Ascending aorta (tissue), 2 donors: ENCODE results near the gene RBM15. TPM values are rescaled to one million over a fixed set of nuclear protein-coding genes. Genes with fewer than 3 reads are reported as not detected.
A peak's percentile ranks its signal among the peaks of the same experiment; 100 is the strongest.

ENCODE experiments used
- DNase-seq, 2 donors: peaks; one replicate each; pipeline ENCODE4 v3.0.0-alpha.2; 2019; ENCODE audit warnings: low spot score in 2 of 2
- H3K27ac ChIP-seq, 2 donors: fragments of 200-600 bp; sonication (generic); one replicate each; pipeline ENCODE4 v1.5.1; 2016 to 2017; ENCODE audit warnings: mild to moderate bottlenecking in 1 of 2
- H3K27me3 ChIP-seq: fragments of 200-600 bp; sonication (generic); one replicate; pipeline ENCODE4 v1.5.1; 2017
- H3K36me3 ChIP-seq, 2 donors: fragments of 200-600 bp; sonication (generic); one replicate each; pipeline ENCODE4 v1.5.1; 2016
- H3K4me1 ChIP-seq, 2 donors: fragments of 200-600 bp; sonication (generic); one replicate each; pipeline ENCODE4 v1.5.1; 2016 to 2017; ENCODE audit warnings: mild to moderate bottlenecking in 1 of 2
- H3K4me3 ChIP-seq, 2 donors: fragments of 200-600 bp; sonication (generic); one replicate each; pipeline ENCODE4 v1.5.1; 2016 to 2017; ENCODE audit warnings: mild to moderate bottlenecking in 1 of 2
- H3K9me3 ChIP-seq, 2 donors: fragments of 200-600 bp; sonication (generic); one replicate each; pipeline ENCODE4 v1.5.1; 2016
- CTCF ChIP-seq, 3 experiments: fragments of 200-600 bp in 2 of 3; fragments of 450-650 bp in 1 of 3; sonication (generic) in 2 of 3; IDR thresholded peaks; one replicate each; pipeline ENCODE4 v1.5.1; 2016 to 2019; ENCODE audit warnings: antibody characterized with exemption in 3 of 3, mild to moderate bottlenecking in 1 of 3, moderate library complexity in 1 of 3
- intact Hi-C: fragments of 100-400 bp; cut with DNase I; formaldehyde crosslinking; loops from one replicate; pipeline ENCODE4 v1.15.1; 2023
- total RNA-seq: library from RNA; depleted of rRNA; stranded (reverse); fragments of >200 nt; gene quantifications from one replicate; pipeline ENCODE4 v1.1.0, GENCODE V29; 2016

The RBM15 gene
- total RNA-seq, 1 donor from 2014 or later, result 13.6 TPM

GRCh38 chr1:110336300-110337039 is 2.7 kb upstream of the RBM15 start:
- Histone ChIP-seq H3K4me1 (peaks cover 14 to 16% of the 10 kb centered on the region in 2 donors), H3K27me3 (no peaks in the 10 kb centered on the region), H3K36me3 (peaks cover under 1 to 9% of the 10 kb centered on the region in 2 donors), H3K27ac (no peak overlapping the region), H3K9me3 (no peaks in the 10 kb centered on the region), H3K4me3 (no peak overlapping the region)
- TF ChIP-seq CTCF (IDR thresholded peaks at IDR 0.05), result no peak
- no peak for DNase-seq
- intact Hi-C loops, result loop anchor here (5.0 to 10.0 kb wide), 4 partner anchors 271 to 1111 kb away; partner anchors contain the start of genes ATP5PB, KCNA2, LRIF1 and STRIP1

GRCh38 chr1:110337704-110338308 is 1.4 kb upstream of the RBM15 start:
- DNase-seq, result peak in 1 of 2 donors; percentile 67
- no peak for TF ChIP-seq CTCF (IDR thresholded peaks at IDR 0.05)
- intact Hi-C loops, result loop anchor here (1.0 to 10.0 kb wide), 5 partner anchors 128 to 1109 kb away; partner anchors contain the start of genes ATP5PB, KCNA2, KCNC4 and LRIF1
- peaks cover 6 to 19% of the 10 kb centered on the region in 2 donors for H3K36me3 ChIP-seq
- peak overlapping the region; percentile 91 to 95 for H3K27ac ChIP-seq
- H3K4me1 ChIP-seq, result peaks cover 19 to 29% of the 10 kb centered on the region in 2 donors
- H3K9me3 ChIP-seq, result no peaks in the 10 kb centered on the region
- H3K4me3 ChIP-seq, result peak overlapping the region; percentile 64 to 69
- no peaks in the 10 kb centered on the region for H3K27me3 ChIP-seq

- Histone ChIP-seq H3K9me3 (no peaks in the 10 kb centered on the region), H3K36me3 (peaks cover 6 to 19% of the 10 kb centered on the region in 2 donors), H3K4me1 (peaks cover 19 to 29% of the 10 kb centered on the region in 2 donors), H3K4me3 (peak overlapping the region; percentile 64 to 69), H3K27me3 (no peaks in the 10 kb centered on the region), H3K27ac (peak overlapping the region; percentile 91 to 95)
- TF ChIP-seq CTCF (IDR thresholded peaks at IDR 0.05), result peak; percentile 66 to 89 (median 70)
- intact Hi-C loops, result loop anchor here (1.0 to 10.0 kb wide), 5 partner anchors 128 to 1109 kb away; partner anchors contain the start of genes ATP5PB, KCNA2, KCNC4 and LRIF1
- DNase-seq, result peak; percentile 70 to 94
These were observed 780 bp upstream of the RBM15 start for GRCh38 chr1:110338309-110338885.

- H3K4me1 ChIP-seq, result peaks cover 19 to 32% of the 10 kb centered on the region in 2 donors
- H3K27ac ChIP-seq, result peak overlapping the region; percentile 83 to 94
- intact Hi-C loops, result loop anchor here (1.0 to 10.0 kb wide), 6 partner anchors 51 to 1108 kb away; partner anchors contain the start of genes ATP5PB, KCNA2, LAMTOR5 and LRIF1
- H3K4me3 ChIP-seq, result peak overlapping the region; percentile 81 to 96
- peak; percentile 37 to 74 (median 47) for TF ChIP-seq CTCF (IDR thresholded peaks at IDR 0.05)
- H3K36me3 ChIP-seq, result peaks cover 6 to 19% of the 10 kb centered on the region in 2 donors
- no peaks in the 10 kb centered on the region for H3K9me3 ChIP-seq
- DNase-seq, result no peak
- no peaks in the 10 kb centered on the region for H3K27me3 ChIP-seq
These were observed 430 bp downstream of the RBM15 start for GRCh38 chr1:110339407-110340206.

GRCh38 chr1:110340207-110340468 is 961 bp downstream of the RBM15 start:
- DNase-seq, result peak in 1 of 2 donors; percentile 65
- Histone ChIP-seq H3K4me3 (peak overlapping the region; percentile 81 to 96), H3K27ac (peak overlapping the region; percentile 83 to 94), H3K27me3 (no peaks in the 10 kb centered on the region), H3K4me1 (peaks cover 19 to 33% of the 10 kb centered on the region in 2 donors), H3K36me3 (peaks cover 6 to 19% of the 10 kb centered on the region in 2 donors), H3K9me3 (no peaks in the 10 kb centered on the region)
- intact Hi-C loops, result no loop called here
- TF ChIP-seq CTCF (IDR thresholded peaks at IDR 0.05), result no peak
